ENCODE results near the gene MBOAT7.
A peak's percentile ranks its signal among the peaks of the same experiment; 100 is the strongest.

The MBOAT7 gene

GRCh38 chr19:54158812-54159351, 30.5 kb downstream of the MBOAT7 start:
- no peaks in the 10 kb centered on the region for H3K79me2 ChIP-seq (ENCODE audit: insufficient read depth, low read length)
- peaks cover 28% of the 10 kb centered on the region for H3K4me1 ChIP-seq (ENCODE audit: insufficient read depth, low read length, severe bottlenecking)
- peak overlapping the region; percentile 64 for H3K9ac ChIP-seq (ENCODE audit: low read length)
- peak overlapping the region; percentile 80 for H3K27ac ChIP-seq (ENCODE audit: low read depth, low read length, poor library complexity, severe bottlenecking)
- peak overlapping the region; percentile 92 for H3K4me2 ChIP-seq (ENCODE audit: low read length)
- TF ChIP-seq EZH2 (IDR thresholded peaks at IDR 0.05; ENCODE audit: borderline replicate concordance, low read length), result no peak
- no peak for TF ChIP-seq CTCF (IDR thresholded peaks at IDR 0.05; ENCODE audit: low read length)
- peak overlapping the region; percentile 69 for H3K4me3 ChIP-seq (ENCODE audit: low read depth, low read length, poor library complexity, severe bottlenecking)
- peaks cover 38% of the 10 kb centered on the region for H3K36me3 ChIP-seq (ENCODE audit: insufficient read depth, low read length)
- no peaks in the 10 kb centered on the region for H4K20me1 ChIP-seq (ENCODE audit: insufficient read depth, low read length)
- no peaks in the 10 kb centered on the region for H3K9me3 ChIP-seq (ENCODE audit: low read length)
- no peaks in the 10 kb centered on the region for H3K9me2 ChIP-seq (ENCODE audit: low read depth, low read length)
- H3K27me3 ChIP-seq (ENCODE audit: insufficient read depth, low read length), result no peaks in the 10 kb centered on the region
- H2AFZ ChIP-seq (ENCODE audit: low read length), result no peak overlapping the region
- H3F3A ChIP-seq (ENCODE audit: insufficient read depth, low read length), result no peaks in the 10 kb centered on the region

DNA sequence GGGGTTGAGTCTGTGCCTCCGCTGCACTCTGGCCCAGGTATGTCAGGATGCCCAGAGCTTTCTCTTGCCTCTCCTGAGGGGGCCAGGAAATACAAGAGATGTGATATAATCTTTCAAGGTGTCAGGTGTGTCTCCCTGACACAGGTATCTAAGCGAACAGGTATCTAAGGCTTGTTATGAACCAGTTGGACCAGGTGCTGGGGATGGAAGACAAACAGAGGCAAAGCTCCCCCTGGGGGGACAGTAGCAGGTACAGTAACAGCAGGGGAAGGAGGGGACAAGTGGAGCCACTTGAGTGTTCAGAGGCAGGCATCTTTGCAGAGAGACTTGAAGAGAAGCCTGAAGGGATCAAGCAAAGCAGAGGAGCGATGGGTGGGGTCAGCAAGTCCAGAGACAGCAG, 32.4 kb downstream of the MBOAT7 start:
- H3K9me3 ChIP-seq (ENCODE audit: low read length), result no peaks in the 10 kb centered on the region
- no peak overlapping the region for H3K4me3 ChIP-seq (ENCODE audit: low read depth, low read length, poor library complexity, severe bottlenecking)
- H3K27ac ChIP-seq (ENCODE audit: low read depth, low read length, poor library complexity, severe bottlenecking), result no peak overlapping the region
- H3K27me3 ChIP-seq (ENCODE audit: insufficient read depth, low read length), result no peaks in the 10 kb centered on the region
- peaks cover 57% of the 10 kb centered on the region for H3K36me3 ChIP-seq (ENCODE audit: insufficient read depth, low read length)
- H3F3A ChIP-seq (ENCODE audit: insufficient read depth, low read length), result no peaks in the 10 kb centered on the region
- no peak for TF ChIP-seq EZH2 (IDR thresholded peaks at IDR 0.05; ENCODE audit: borderline replicate concordance, low read length)
- TF ChIP-seq CTCF (IDR thresholded peaks at IDR 0.05; ENCODE audit: low read length), result no peak
- no peaks in the 10 kb centered on the region for H3K9me2 ChIP-seq (ENCODE audit: low read depth, low read length)
- H4K20me1 ChIP-seq (ENCODE audit: insufficient read depth, low read length), result no peaks in the 10 kb centered on the region
- H3K9ac ChIP-seq (ENCODE audit: low read length), result no peak overlapping the region
- H3K4me1 ChIP-seq (ENCODE audit: insufficient read depth, low read length, severe bottlenecking), result peaks cover 27% of the 10 kb centered on the region
- no peak overlapping the region for H3K4me2 ChIP-seq (ENCODE audit: low read length)
- no peaks in the 10 kb centered on the region for H3K79me2 ChIP-seq (ENCODE audit: insufficient read depth, low read length)
- H2AFZ ChIP-seq (ENCODE audit: low read length), result no peak overlapping the region

DNA sequence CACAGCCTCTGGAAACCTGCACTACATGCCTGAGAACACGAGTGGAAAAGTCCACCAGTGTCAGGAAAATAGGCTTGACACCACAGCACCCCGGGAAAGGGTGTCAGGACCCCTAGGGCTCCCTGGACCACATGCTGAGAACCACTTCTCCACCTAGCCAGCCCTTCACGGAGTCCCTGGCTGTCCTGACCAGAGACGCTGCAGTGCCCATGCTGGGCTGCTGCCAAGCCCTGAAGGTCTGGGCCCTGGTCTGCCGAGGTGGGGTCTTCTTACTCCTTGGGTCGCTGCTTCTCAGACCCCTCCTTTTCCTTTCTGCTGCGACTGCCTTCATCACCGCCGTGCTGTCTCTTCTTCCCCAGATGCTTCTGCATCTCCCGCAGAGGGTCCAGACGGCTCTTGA, 32.9 kb downstream of the MBOAT7 start:
- Histone ChIP-seq H3K9ac (ENCODE audit: low read length) (no peak overlapping the region), H3K9me3 (ENCODE audit: low read length) (no peaks in the 10 kb centered on the region), H3K9me2 (ENCODE audit: low read depth, low read length) (no peaks in the 10 kb centered on the region), H3K27ac (ENCODE audit: low read depth, low read length, poor library complexity, severe bottlenecking) (no peak overlapping the region), H3K4me2 (ENCODE audit: low read length) (no peak overlapping the region), H3K36me3 (ENCODE audit: insufficient read depth, low read length) (peaks cover 62% of the 10 kb centered on the region), H3F3A (ENCODE audit: insufficient read depth, low read length) (no peaks in the 10 kb centered on the region), H3K79me2 (ENCODE audit: insufficient read depth, low read length) (no peaks in the 10 kb centered on the region), H3K4me3 (ENCODE audit: low read depth, low read length, poor library complexity, severe bottlenecking) (no peak overlapping the region), H3K27me3 (ENCODE audit: insufficient read depth, low read length) (no peaks in the 10 kb centered on the region), H3K4me1 (ENCODE audit: insufficient read depth, low read length, severe bottlenecking) (peaks cover 22% of the 10 kb centered on the region), H4K20me1 (ENCODE audit: insufficient read depth, low read length) (no peaks in the 10 kb centered on the region), H2AFZ (ENCODE audit: low read length) (no peak overlapping the region)
- TF ChIP-seq CTCF (IDR thresholded peaks at IDR 0.05; ENCODE audit: low read length), result no peak
- no peak for TF ChIP-seq EZH2 (IDR thresholded peaks at IDR 0.05; ENCODE audit: borderline replicate concordance, low read length)
